OCI-LY7 (cell line): ENCODE results near the gene POU6F2. TPM values are rescaled to one million over a fixed set of nuclear protein-coding genes. Genes with fewer than 3 reads are reported as not detected.

Experiments
- BruUV-seq: library from RNA; stranded (reverse); fragments of 400-500 nt; replicated peaks from 2 replicates; lab custom pipeline; 2021; lab: Mats Ljungman, UMichigan
- CTCF ChIA-PET: fragments of 300-600 bp; sonication (Branson Sonifier 250); formaldehyde crosslinking; loops from one replicate; lab custom pipeline; 2022; ENCODE audit warnings: antibody characterized with exemption; ENCODE audit not compliant: unreplicated experiment; lab: Charles Lee
- POLR2A ChIA-PET: fragments of 300-600 bp; sonication (Branson Sonifier 250); formaldehyde crosslinking; loops from one replicate; lab custom pipeline; 2022; ENCODE audit warnings: antibody characterized with exemption; lab: Charles Lee
- DNase-seq: peaks from one replicate; pipeline ENCODE4 v3.0.0-alpha.2; 2015; ENCODE audit warnings: low spot score
- H2AFZ ChIP-seq: fragments of 200-600 bp; sonication (generic), shearing (Covaris generic); 2 replicates; pipeline ENCODE4 v1.6.1; 2014; ENCODE audit warnings: mild to moderate bottlenecking, antibody characterized with exemption, low read length, moderate library complexity
- H3K27ac ChIP-seq: fragments of 200-600 bp; sonication (generic); 2 replicates; pipeline ENCODE4 v1.5.1; 2014; ENCODE audit warnings: mixed run types, low read depth, mild to moderate bottlenecking, moderate library complexity, low read length, inconsistent platforms; ENCODE audit not compliant: poor library complexity, severe bottlenecking
- H3K36me3 ChIP-seq: fragments of 200-600 bp; sonication (generic); 2 replicates; pipeline ENCODE4 v1.6.1; 2014; ENCODE audit warnings: mild to moderate bottlenecking, antibody characterized with exemption, low read length, moderate library complexity, mixed read lengths; ENCODE audit not compliant: insufficient read depth
- H3K4me1 ChIP-seq: fragments of 200-600 bp; sonication (generic); 2 replicates; pipeline ENCODE4 v1.5.1; 2014; ENCODE audit warnings: mild to moderate bottlenecking, low read length; ENCODE audit not compliant: insufficient read depth, poor library complexity, severe bottlenecking
- H3K4me2 ChIP-seq: fragments of 200-600 bp; sonication (generic); 2 replicates; pipeline ENCODE4 v1.6.1; 2014; ENCODE audit warnings: mild to moderate bottlenecking, low read length
- H3K4me3 ChIP-seq: fragments of 200-600 bp; sonication (generic); 2 replicates; pipeline ENCODE4 v1.5.1; 2014; ENCODE audit warnings: mild to moderate bottlenecking, low read depth, low read length; ENCODE audit not compliant: poor library complexity, severe bottlenecking
- H3K79me2 ChIP-seq: fragments of 200-600 bp; sonication (generic); 2 replicates; pipeline ENCODE4 v1.6.1; 2016; ENCODE audit warnings: low read depth, mild to moderate bottlenecking, low read length, moderate library complexity, mixed read lengths; ENCODE audit not compliant: insufficient read depth
- H3K9me2 ChIP-seq: fragments of 200-600 bp; sonication (generic); 2 replicates; pipeline ENCODE4 v1.6.1; 2016; ENCODE audit warnings: mild to moderate bottlenecking, low read length, mixed read lengths; ENCODE audit not compliant: insufficient read depth
- H3K9me3 ChIP-seq: fragments of 200-600 bp; sonication (generic); 2 replicates; pipeline ENCODE4 v1.6.1; 2014; ENCODE audit warnings: mild to moderate bottlenecking, mixed run types, low read length, mixed read lengths
- H4K20me1 ChIP-seq: fragments of 200-600 bp; sonication (generic); 2 replicates; pipeline ENCODE4 v1.6.1; 2014; ENCODE audit warnings: mild to moderate bottlenecking, antibody characterized with exemption, low read length, moderate library complexity, mixed read lengths; ENCODE audit not compliant: insufficient read depth
- CTCF ChIP-seq: fragments of 200-600 bp; sonication (generic); conservative IDR thresholded peaks from 2 replicates; pipeline ENCODE4 v1.5.1; 2014; ENCODE audit warnings: mild to moderate bottlenecking, antibody characterized with exemption, low read length, moderate library complexity, mixed read lengths
- EZH2phosphoT487 ChIP-seq: fragments of 200-600 bp; sonication (generic); IDR thresholded peaks from 2 replicates; pipeline ENCODE4 v1.6.1; 2018; ENCODE audit warnings: low read depth, borderline replicate concordance, mild to moderate bottlenecking, mixed run types, antibody characterized with exemption, low read length, moderate library complexity, mixed read lengths
- intact Hi-C: fragments of 100-400 bp; cut with micrococcal nuclease; formaldehyde crosslinking; loops from one replicate; pipeline ENCODE4 v1.10.0; 2022; ENCODE audit not compliant: unreplicated experiment
- total RNA-seq, 2 experiments: library from RNA; depleted of rRNA in 1 of 2; stranded (reverse); fragments of >200 nt in 1 of 2; shearing (Covaris generic) in 1 of 2; gene quantifications; 2 replicates each; pipeline ENCODE4 v1.2.3, GENCODE V29; 2014 to 2022

The POU6F2 gene
- total RNA-seq, 2 experiments from 2014 or later: 0.40 TPM; not detected in 1

- Histone ChIP-seq H3K27ac (no peak overlapping the region), H2AFZ (no peak overlapping the region), H4K20me1 (no peaks in the 10 kb centered on the region), H3K9me2 (no peaks in the 10 kb centered on the region), H3K79me2 (no peaks in the 10 kb centered on the region), H3K36me3 (no peaks in the 10 kb centered on the region), H3K4me1 (no peaks in the 10 kb centered on the region), H3K4me3 (no peak overlapping the region), H3K9me3 (no peaks in the 10 kb centered on the region), H3K4me2 (no peak overlapping the region)
- no TSS peak for BruUV-seq
- POLR2A ChIA-PET: no interaction called here
- no peak for DNase-seq
- intact Hi-C loops: no loop called here
- TF ChIP-seq EZH2phosphoT487 (no peak), CTCF (no peak)
- CTCF ChIA-PET: no interaction called here
These were observed 431.2 kb downstream of the POU6F2 start for GRCh38 chr7:39408906-39409305.

DNA sequence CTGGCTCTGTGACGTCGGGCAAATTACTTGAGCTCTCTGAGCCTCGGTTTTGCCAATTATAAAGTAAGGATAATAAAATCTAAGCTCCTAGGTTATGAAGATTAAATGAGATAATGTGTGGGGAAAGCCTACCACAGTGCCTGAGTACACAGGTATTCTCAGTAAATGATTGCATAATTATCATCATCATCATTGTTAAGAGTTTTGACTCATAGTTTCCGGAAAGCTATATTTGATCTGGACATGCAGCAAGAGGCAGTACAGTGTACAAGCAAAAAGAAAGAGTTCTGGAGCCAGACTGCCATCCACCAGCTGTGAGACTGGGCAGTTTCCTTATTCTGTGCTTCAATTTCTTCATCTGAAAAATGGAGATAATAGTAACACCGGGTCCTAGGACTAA lies 432.9 kb downstream of the POU6F2 start:
- no peak overlapping the region for H3K4me2 ChIP-seq
- ChIA-PET CTCF (interaction anchor here (1.4 kb wide), 1 partner anchor 83 kb away, joined by 3 read pairs; no protein-coding TSS in a partner anchor), POLR2A (no interaction called here)
- no peaks in the 10 kb centered on the region for H3K79me2 ChIP-seq
- H2AFZ ChIP-seq: no peak overlapping the region
- no peaks in the 10 kb centered on the region for H3K36me3 ChIP-seq
- BruUV-seq: no TSS peak
- no peaks in the 10 kb centered on the region for H3K9me3 ChIP-seq
- intact Hi-C loops: no loop called here
- no peaks in the 10 kb centered on the region for H3K9me2 ChIP-seq
- H3K4me3 ChIP-seq: no peak overlapping the region
- no peaks in the 10 kb centered on the region for H4K20me1 ChIP-seq
- no peak for TF ChIP-seq EZH2phosphoT487
- TF ChIP-seq CTCF: no peak
- no peak overlapping the region for H3K27ac ChIP-seq
- no peak for DNase-seq
- H3K4me1 ChIP-seq: no peaks in the 10 kb centered on the region

DNA sequence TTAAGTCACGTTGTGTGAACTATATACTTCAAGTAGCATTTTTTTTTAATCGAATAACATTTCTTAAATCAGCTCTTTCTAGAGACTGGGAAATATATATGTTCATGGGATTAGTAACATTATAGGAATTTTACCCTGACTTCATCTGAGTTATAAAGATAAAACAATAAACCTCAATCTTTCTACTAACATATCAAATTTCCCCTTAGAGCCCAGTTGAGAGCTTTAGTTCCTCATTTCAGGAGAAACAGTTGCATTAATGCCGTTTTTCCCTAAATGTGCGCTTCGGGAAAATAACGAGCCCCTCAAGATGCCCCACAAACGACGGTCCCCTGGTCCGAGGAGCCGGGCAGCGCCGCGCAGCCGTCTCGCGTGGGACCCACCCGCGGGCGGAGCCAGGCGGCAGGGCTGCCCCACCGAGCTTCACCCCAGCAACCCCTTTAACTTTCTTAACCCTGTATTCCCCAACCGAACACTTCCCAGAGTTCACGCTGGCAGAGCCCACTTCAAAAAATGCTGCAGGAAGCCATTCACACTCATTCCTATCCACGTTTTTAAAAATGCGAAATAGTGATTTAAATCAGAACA lies 436.0 kb downstream of the POU6F2 start:
- Histone ChIP-seq H3K4me1 (no peaks in the 10 kb centered on the region), H2AFZ (no peak overlapping the region), H3K9me2 (no peaks in the 10 kb centered on the region), H4K20me1 (no peaks in the 10 kb centered on the region), H3K27ac (no peak overlapping the region), H3K4me3 (no peak overlapping the region), H3K4me2 (peak overlapping the region; percentile 42; the same call in 1 of the 2 replicates), H3K36me3 (no peaks in the 10 kb centered on the region), H3K9me3 (no peaks in the 10 kb centered on the region), H3K79me2 (no peaks in the 10 kb centered on the region)
- ChIA-PET CTCF (no interaction called here), POLR2A (interaction anchor here (0.5 to 0.9 kb wide), 3 partner anchors 12 to 62 kb away, joined by 3 read pairs; no protein-coding TSS in a partner anchor)
- intact Hi-C loops: no loop called here
- TF ChIP-seq CTCF (no peak), EZH2phosphoT487 (no peak)
- no peak for DNase-seq
- BruUV-seq: no TSS peak
